K562 (cell line): ENCODE results near the gene USB1. TPM values are rescaled to one million over a fixed set of nuclear protein-coding genes. Genes with fewer than 3 reads are reported as not detected.

Experiments used
- ATAC-seq: fragments of 200-7000 bp; cut with Tn5 transposase; 3 replicates; pipeline ENCODE4 v1.9.1; 2020; ENCODE audit warnings: moderate library complexity
- BruUV-seq: library from RNA; stranded (reverse); fragments of 400-500 nt; replicated peaks from 2 replicates; lab custom pipeline; 2021; lab: Mats Ljungman, UMichigan
- CTCF ChIA-PET: fragments of 300-600 bp; formaldehyde crosslinking; extraction: SDS; loops from one replicate; lab custom pipeline; 2021; ENCODE audit warnings: low intra/inter-chr PET ratio; lab: Yijun Ruan, JAX
- POLR2A ChIA-PET: fragments of 300-600, 350-650 bp; sonication (Branson Sonifier 250); formaldehyde crosslinking; extraction: SDS; loops from one replicate; lab custom pipeline; 2021; ENCODE audit warnings: antibody characterized with exemption, inconsistent platforms; lab: Yijun Ruan, JAX
- DNase-seq, 4 experiments: peaks; one replicate each; pipeline versions ENCODE4 v3.0.0 to v3.0.0-alpha.2; 2011 to 2018; ENCODE audit warnings: low spot score in 3 of 4, mixed read lengths in 3 of 4; ENCODE audit errors: extremely low read depth in 1 of 4
- FAIRE-seq: peaks from 2 replicates; lab custom pipeline; 2011; peaks lifted over from hg19 to GRCh38; lab: Jason Lieb, UNC
- H2AFZ ChIP-seq: 2 replicates; pipeline ENCODE4 v1.6.0; 2011; ENCODE audit warnings: low read depth, low read length, control low read depth, inconsistent platforms
- H3K27ac ChIP-seq: fragments of 200-600 bp; 3 replicates; pipeline ENCODE4 v1.8.0; 2011; ENCODE audit warnings: low read depth, mild to moderate bottlenecking, control low read depth, inconsistent platforms, low read length, moderate library complexity, mixed read lengths; ENCODE audit errors: extremely low read depth
- H3K27me3 ChIP-seq, 2 experiments: fragments of 300-600 bp in 1 of 2; 2 replicates in 1 of 2; 3 replicates in 1 of 2; pipeline versions ENCODE4 v1.6.0 to v1.8.0; 2011; ENCODE audit warnings: inconsistent platforms in 2 of 2, low read length in 2 of 2, mild to moderate bottlenecking in 1 of 2, mixed read lengths in 1 of 2, moderate library complexity in 1 of 2; ENCODE audit not compliant: control insufficient read depth in 2 of 2, insufficient read depth in 2 of 2
- H3K36me3 ChIP-seq: fragments of 300-600 bp; 3 replicates; pipeline ENCODE4 v1.8.0; 2011; ENCODE audit warnings: mild to moderate bottlenecking, low read length, inconsistent platforms; ENCODE audit not compliant: control insufficient read depth, insufficient read depth
- H3K4me1 ChIP-seq, 2 experiments: fragments of 200-600 bp in 1 of 2; replicated peaks in 1 of 2; 2 replicates in 1 of 2; 3 replicates in 1 of 2; pipeline versions ENCODE4 v1.5.1 to v1.8.0; 2011; ENCODE audit warnings: inconsistent platforms in 2 of 2, low read length in 2 of 2, mild to moderate bottlenecking in 1 of 2, mixed read lengths in 1 of 2, moderate library complexity in 1 of 2; ENCODE audit not compliant: control insufficient read depth in 2 of 2, insufficient read depth in 2 of 2
- H3K4me2 ChIP-seq: 2 replicates; pipeline ENCODE4 v1.6.1; 2011; ENCODE audit warnings: low read length, control low read depth, inconsistent platforms, mixed read lengths; ENCODE audit not compliant: insufficient read depth
- H3K4me3 ChIP-seq: fragments of 200-600 bp; sonication (generic), shearing (Covaris generic); 2 replicates; pipeline ENCODE4 v1.5.1; 2016; ENCODE audit warnings: control low read depth, inconsistent platforms
- H3K79me2 ChIP-seq: fragments of 200-600 bp; 3 replicates; pipeline ENCODE4 v1.8.0; 2011; ENCODE audit warnings: low read length, inconsistent platforms; ENCODE audit not compliant: control insufficient read depth, insufficient read depth
- H3K9ac ChIP-seq, 2 experiments: 2 replicates each; pipeline versions ENCODE4 v1.6.0 to v1.6.1; 2011; ENCODE audit warnings: low read depth in 2 of 2, low read length in 2 of 2, control low read depth in 1 of 2, inconsistent platforms in 1 of 2, mild to moderate bottlenecking in 1 of 2, mixed read lengths in 1 of 2; ENCODE audit not compliant: insufficient read depth in 1 of 2
- H3K9me1 ChIP-seq: one replicate; pipeline ENCODE4 v1.6.0; 2011; ENCODE audit warnings: inconsistent platforms, mild to moderate bottlenecking, low read length, moderate library complexity; ENCODE audit not compliant: control insufficient read depth, insufficient read depth
- H3K9me3 ChIP-seq: replicated peaks from 2 replicates; pipeline ENCODE4 v1.5.1; 2011; ENCODE audit warnings: low read depth, low read length, inconsistent platforms; ENCODE audit not compliant: control insufficient read depth, insufficient read depth
- H4K20me1 ChIP-seq: replicated peaks from 2 replicates; pipeline ENCODE4 v1.6.1; 2011; ENCODE audit warnings: low read length, inconsistent platforms, mixed read lengths; ENCODE audit not compliant: control insufficient read depth, insufficient read depth
- ADNP ChIP-seq: fragments of 200-800 bp; sonication (Bioruptor generic); IDR thresholded peaks from 2 replicates; pipeline ENCODE4 v1.6.1; 2016; ENCODE audit warnings: missing genetic modification characterization, missing compliant biosample characterization
- BCOR ChIP-seq: fragments of 450-650 bp; IDR thresholded peaks from 2 replicates; pipeline ENCODE4 v1.6.1; 2016
- CBFB ChIP-seq: sonication (generic); formaldehyde crosslinking; IDR thresholded peaks from 2 replicates; pipeline ENCODE4 v1.4.0; 2020; ENCODE audit warnings: mild to moderate bottlenecking, missing genetic modification reagents
- CHD4 ChIP-seq: fragments of 200-600 bp; sonication (generic); IDR thresholded peaks from 3 replicates; pipeline ENCODE4 v1.6.1; 2012; ENCODE audit warnings: low read depth, mild to moderate bottlenecking, mixed read lengths, low read length, inconsistent platforms; ENCODE audit not compliant: insufficient read depth, insufficient replicate concordance, poor library complexity, severe bottlenecking
- HNRNPL ChIP-seq: fragments of 200-400 bp; formaldehyde crosslinking; IDR thresholded peaks from 2 replicates; pipeline ENCODE4 v1.6.1; 2017; ENCODE audit warnings: low read depth, mild to moderate bottlenecking, low read length
- IRF2 ChIP-seq: sonication (generic); formaldehyde crosslinking; IDR thresholded peaks from 2 replicates; pipeline ENCODE4 v1.8.1; 2022; ENCODE audit warnings: mild to moderate bottlenecking, missing genetic modification reagents
- MEF2A ChIP-seq: IDR thresholded peaks from 2 replicates; pipeline ENCODE4 v1.6.1; 2011; ENCODE audit warnings: low read depth, mild to moderate bottlenecking, low read length, moderate library complexity; ENCODE audit not compliant: control insufficient read depth
- PHTF2 ChIP-seq: fragments of 250-450 bp; sonication (Bioruptor Pico); IDR thresholded peaks from 2 replicates; pipeline ENCODE4 v1.5.0; 2021; ENCODE audit warnings: mild to moderate bottlenecking
- PTBP1 ChIP-seq: fragments of 200-400 bp; formaldehyde crosslinking; IDR thresholded peaks from 2 replicates; pipeline ENCODE4 v1.6.1; 2017; ENCODE audit warnings: low read depth, low read length
- RBBP5 ChIP-seq: fragments of 200-600 bp; sonication (generic); IDR thresholded peaks from 2 replicates; pipeline ENCODE4 v1.6.1; 2012; ENCODE audit warnings: borderline replicate concordance, mild to moderate bottlenecking, low read length, control low read depth, inconsistent platforms; ENCODE audit not compliant: insufficient read depth, poor library complexity, severe bottlenecking
- SOX6 ChIP-seq: fragments of 450-650 bp; IDR thresholded peaks from 2 replicates; pipeline ENCODE4 v1.6.1; 2014; ENCODE audit warnings: mild to moderate bottlenecking
- SPI1 ChIP-seq: IDR thresholded peaks from 2 replicates; pipeline ENCODE4 v1.6.1; 2011; ENCODE audit warnings: low read depth, low read length, control low read depth, borderline replicate concordance
- SUPT5H ChIP-seq: fragments of 450-650 bp; IDR thresholded peaks from 2 replicates; pipeline ENCODE4 v1.6.1; 2016
- TGIF2 ChIP-seq: sonication (generic); formaldehyde crosslinking; IDR thresholded peaks from 2 replicates; pipeline ENCODE4 v1.8.1; 2022; ENCODE audit warnings: mild to moderate bottlenecking, missing genetic modification reagents, moderate library complexity
- ZNF384 ChIP-seq: IDR thresholded peaks from 2 replicates; pipeline ENCODE4 v1.6.1; 2012; ENCODE audit warnings: low read depth, low read length, improper control_type of control experiment
- WGBS: fragments of 100-300 bp; shearing (Covaris generic); methylation state at CpG from one replicate; pipeline ENCODE4 v1.1.6; 2016; ENCODE audit warnings: low coverage, mixed read lengths; ENCODE audit not compliant: insufficient coverage; ENCODE audit errors: missing lambda C conversion rate; 5-methylcytosine and 5-hydroxymethylcytosine counted together
- in situ Hi-C: fragments of 300-500 bp; cut with MboI; formaldehyde crosslinking; loops from 4 replicates; pipeline ENCODE4 v1.15.0; 2018; ENCODE audit warnings: inconsistent platforms, mixed read lengths
- intact Hi-C: fragments of 100-400 bp; cut with micrococcal nuclease; formaldehyde crosslinking; loops from 2 replicates; pipeline ENCODE4 v1.14.2; 2022
- polyA plus RNA-seq, 8 experiments: library from polyadenylated mRNA; depleted of rRNA in 4 of 8; stranded (reverse) in 5 of 8; unstranded in 3 of 8; fragments of >200 nt; fragmentation: Nextera tagmentation in 2 of 8; fragmentation: Illumina TruSeq in 1 of 8; extraction: Ambion mirVana in 2 of 8; extraction: Trizol in 1 of 8; gene quantifications; 2 replicates each; pipeline versions ENCODE4 v1.2.1 to v1.2.3, GENCODE V29; 2011 to 2014; ENCODE audit warnings: inconsistent platforms in 1 of 8, missing spikeins in 1 of 8
- total RNA-seq, 7 experiments: library from RNA; depleted of rRNA in 6 of 7; stranded (reverse); fragments of >200 nt in 6 of 7; fragmentation: Illumina TruSeq in 2 of 7; extraction: Trizol in 2 of 7; gene quantifications; 2 replicates each; pipeline versions ENCODE4 v1.2.1 to v1.2.3, GENCODE V29; 2011 to 2021; ENCODE audit warnings: low replicate concordance in 1 of 7
- TF ChIP-seq, protein P1 (sequence below): fragments of 250-450 bp; sonication (Bioruptor Pico); IDR thresholded peaks from 2 replicates; pipeline ENCODE4 v1.5.0; 2021

Gene USB1
- total and polyA plus RNA-seq, 9 of the 15 experiments (the other 6 are each of a cell fraction or from before 2014, with no cell fraction given): 11.6 to 73.6 (median 19.4) TPM

DNA sequence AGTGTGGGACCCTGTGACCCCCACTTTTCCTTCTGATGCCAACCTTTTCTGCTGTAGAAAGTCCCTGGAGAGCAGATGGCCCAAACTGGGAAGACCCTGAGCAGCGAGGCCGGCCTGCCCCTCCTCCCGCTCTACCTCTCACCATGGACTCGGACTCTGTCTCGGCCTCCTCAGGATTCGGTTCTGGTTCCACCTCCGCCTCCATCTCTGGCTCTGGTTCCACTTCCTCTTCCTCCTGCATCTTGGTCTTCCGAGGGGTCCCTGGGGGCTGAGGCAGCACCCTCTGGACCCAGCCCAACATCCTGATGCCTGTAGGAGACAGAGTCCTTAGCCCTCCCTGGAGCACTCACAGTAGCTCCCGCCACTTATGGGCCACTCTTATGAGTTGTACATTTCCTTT lies 34.2 kb upstream of the USB1 start:
- FAIRE-seq (no peak), DNase-seq (no peak), ATAC-seq (no peak)
- Histone ChIP-seq H3K27ac (no peak overlapping the region), H3K9ac (peak overlapping the region in 1 of 2 experiments; percentile 50; a peak in 1 of 4 replicates), H3K79me2 (no peaks in the 10 kb centered on the region), H4K20me1 (no peaks in the 10 kb centered on the region), H3K4me2 (no peak overlapping the region), H3K4me1 (peaks cover 0 to 8% of the 10 kb centered on the region in 2 experiments; a peak in 3 of 5 replicates), H3K9me1 (no peaks in the 10 kb centered on the region), H3K27me3 (no peaks in the 10 kb centered on the region), H3K4me3 (no peak overlapping the region), H2AFZ (no peak overlapping the region), H3K36me3 (no peaks in the 10 kb centered on the region), H3K9me3 (no peaks in the 10 kb centered on the region; the same call in 1 of the 2 replicates)
- POLR2A ChIA-PET: interaction anchor here (1.0 kb wide), 1 partner anchor 10 kb away, joined by 3 read pairs; no protein-coding TSS in a partner anchor
- TF ChIP-seq SPI1: peak; percentile 37; the same call in 1 of the 2 replicates
- no peak for TF ChIP-seq IRF2 (CRISPR knock-in tag)
- no TSS peak for BruUV-seq
- 80% methylated on average over 9 of the region's 9 CpGs for WGBS
- CTCF ChIA-PET: no interaction called here
- intact Hi-C loops: no loop called here
- in situ Hi-C loops: no loop called here

DNA sequence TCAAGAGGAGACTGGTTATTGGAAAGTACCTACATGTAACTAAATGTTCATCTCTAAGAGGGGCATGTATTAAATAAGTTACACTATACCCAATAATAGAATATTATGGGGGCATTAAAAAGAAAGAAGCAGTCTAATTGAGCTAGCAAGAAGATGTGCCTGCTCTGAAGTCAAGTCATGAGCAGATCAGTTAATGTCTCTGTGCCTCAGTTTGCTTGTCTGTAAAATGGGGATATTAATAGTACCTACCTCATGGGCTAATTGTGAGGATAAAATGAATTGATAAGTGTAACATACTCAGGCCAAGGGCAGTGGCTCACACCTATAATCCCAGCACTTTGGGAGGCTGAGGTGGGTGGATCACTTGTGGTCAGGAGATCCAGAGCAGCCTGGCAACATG lies 33.3 kb upstream of the USB1 start:
- Histone ChIP-seq H3K4me1 (peaks cover 0 to 8% of the 10 kb centered on the region in 2 experiments; a peak in 3 of 5 replicates), H2AFZ (no peak overlapping the region), H3K9ac (no peak overlapping the region), H3K9me3 (no peaks in the 10 kb centered on the region; the same call in 1 of the 2 replicates), H3K4me3 (no peak overlapping the region), H4K20me1 (no peaks in the 10 kb centered on the region), H3K27me3 (no peaks in the 10 kb centered on the region), H3K27ac (no peak overlapping the region), H3K4me2 (no peak overlapping the region), H3K36me3 (no peaks in the 10 kb centered on the region), H3K9me1 (no peaks in the 10 kb centered on the region), H3K79me2 (no peaks in the 10 kb centered on the region)
- in situ Hi-C loops (no loop called here), intact Hi-C loops (no loop called here)
- no peak for DNase-seq
- FAIRE-seq: no peak
- no peak for ATAC-seq
- ChIA-PET CTCF (no interaction called here), POLR2A (no interaction called here)
- BruUV-seq: no TSS peak
- TF ChIP-seq ADNP: peak; percentile 75
- no peak for TF ChIP-seq MEF2A
- no peak for TF ChIP-seq SOX6
- no peak for TF ChIP-seq ZNF384
- TF ChIP-seq, protein P1, sequence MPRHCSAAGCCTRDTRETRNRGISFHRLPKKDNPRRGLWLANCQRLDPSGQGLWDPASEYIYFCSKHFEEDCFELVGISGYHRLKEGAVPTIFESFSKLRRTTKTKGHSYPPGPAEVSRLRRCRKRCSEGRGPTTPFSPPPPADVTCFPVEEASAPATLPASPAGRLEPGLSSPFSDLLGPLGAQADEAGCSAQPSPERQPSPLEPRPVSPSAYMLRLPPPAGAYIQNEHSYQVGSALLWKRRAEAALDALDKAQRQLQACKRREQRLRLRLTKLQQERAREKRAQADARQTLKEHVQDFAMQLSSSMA (CRISPR knock-in tag): no peak
- TF ChIP-seq SUPT5H: no peak
- TF ChIP-seq RBBP5: no peak
- no peak for TF ChIP-seq HNRNPL
- peak; percentile 88 for TF ChIP-seq BCOR
- no peak for TF ChIP-seq TGIF2 (CRISPR knock-in tag)
- no peak for TF ChIP-seq CBFB (CRISPR knock-in tag)
- no peak for TF ChIP-seq PTBP1
- TF ChIP-seq CHD4: peak; percentile 48
- no peak for TF ChIP-seq PHTF2 (CRISPR knock-in tag)
